Cortex of kidney (tissue), 1 donor: ENCODE data around the gene PRDM16.

Experiments
- DNase-seq: peaks from one replicate; lab custom pipeline; 2025; lab: John Stamatoyannopoulos, UW

PRDM16 gene

GRCh38 chr1:3475839-3476573, 407.0 kb downstream of the PRDM16 start:
- DNase-seq = no peak

DNA sequence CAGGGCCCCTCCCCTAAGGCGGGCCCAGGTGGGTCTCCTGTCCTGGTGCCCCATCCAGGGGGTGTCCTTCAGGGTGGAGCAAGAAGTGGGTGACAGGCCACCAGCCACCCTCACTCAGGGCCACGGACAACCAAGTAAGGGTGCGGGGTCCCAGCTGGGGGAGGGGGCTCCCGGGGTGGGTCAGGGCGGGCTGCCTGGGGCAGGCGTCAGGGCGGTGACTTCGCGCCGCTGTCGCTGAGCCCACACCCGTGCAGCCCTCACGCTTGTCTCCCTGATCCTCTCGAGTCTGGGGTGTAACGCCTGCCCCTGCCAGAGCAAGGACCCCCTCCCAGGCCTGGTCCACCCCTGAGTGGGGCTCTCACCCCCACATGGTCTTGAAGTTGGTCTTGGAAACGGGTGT, 407.7 kb downstream of the PRDM16 start:
- no peak for DNase-seq

- no peak for DNase-seq
Observed at GRCh38 chr1:3477241-3477995, 408.4 kb downstream of the PRDM16 start.

GRCh38 chr1:3478187-3478586, 409.2 kb downstream of the PRDM16 start:
- no peak for DNase-seq

DNA sequence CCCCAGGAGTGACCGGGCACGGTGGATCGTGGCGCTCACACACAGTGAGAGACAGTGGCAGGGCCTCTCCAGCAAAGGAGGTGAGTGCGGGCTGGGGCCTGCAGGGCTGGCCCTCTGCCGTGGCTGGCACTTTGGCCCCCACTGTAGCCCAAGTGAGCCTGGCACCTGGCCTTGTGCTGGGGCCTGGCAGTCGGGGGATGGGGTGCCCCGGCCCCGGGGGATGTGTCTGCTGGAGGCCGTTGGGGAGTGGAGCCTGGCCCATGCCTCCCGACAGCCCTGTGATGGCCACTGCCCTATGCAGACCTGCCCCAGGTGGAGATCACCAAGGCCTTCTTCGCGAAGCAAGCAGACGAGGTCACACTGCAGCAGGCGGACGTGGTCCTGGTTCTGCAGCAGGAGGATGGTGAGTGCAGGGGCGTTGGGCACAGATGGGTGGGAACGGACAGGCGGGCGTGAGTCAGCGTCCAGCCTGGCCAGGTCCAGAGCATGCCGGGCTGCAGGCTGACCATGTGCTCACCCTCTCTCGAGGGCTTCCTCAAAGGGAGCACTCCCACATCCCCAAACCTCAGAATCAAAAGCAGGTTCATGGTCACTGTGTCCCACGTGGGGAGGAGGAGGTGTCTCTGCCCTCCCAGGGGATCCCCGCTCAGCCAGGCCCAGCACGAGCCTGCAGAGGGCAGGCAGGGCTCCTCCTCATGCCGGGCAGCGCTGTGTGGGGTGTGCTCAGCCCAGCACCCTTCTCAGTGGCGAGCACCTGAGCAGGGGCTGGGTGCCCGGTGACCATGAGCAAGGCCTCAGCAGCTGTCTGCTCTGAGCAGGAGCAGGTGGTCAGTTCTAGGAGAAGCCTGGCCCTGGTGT, 410.7 kb downstream of the PRDM16 start:
- no peak for DNase-seq

DNA sequence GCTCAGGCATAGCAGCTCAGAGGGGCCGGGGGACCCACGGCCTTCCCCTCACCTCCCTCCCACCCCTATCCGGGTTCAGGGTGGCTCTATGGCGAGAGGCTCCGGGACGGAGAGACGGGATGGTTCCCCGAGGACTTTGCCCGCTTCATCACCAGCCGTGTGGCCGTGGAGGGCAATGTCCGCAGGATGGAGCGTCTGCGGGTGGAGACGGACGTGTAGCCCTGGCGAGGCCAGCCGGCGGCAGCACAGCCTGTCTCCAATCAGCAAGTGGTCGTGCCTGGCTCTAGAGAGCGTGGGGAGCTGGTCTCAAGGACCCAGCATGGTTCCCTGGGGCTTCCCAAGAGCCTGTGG, 411.3 kb downstream of the PRDM16 start:
- DNase-seq = no peak

- DNase-seq = no peak
Observed at GRCh38 chr1:3481046-3481445, 412.0 kb downstream of the PRDM16 start.

GRCh38 chr1:3481836-3482375, 412.9 kb downstream of the PRDM16 start:
- no peak for DNase-seq

DNA sequence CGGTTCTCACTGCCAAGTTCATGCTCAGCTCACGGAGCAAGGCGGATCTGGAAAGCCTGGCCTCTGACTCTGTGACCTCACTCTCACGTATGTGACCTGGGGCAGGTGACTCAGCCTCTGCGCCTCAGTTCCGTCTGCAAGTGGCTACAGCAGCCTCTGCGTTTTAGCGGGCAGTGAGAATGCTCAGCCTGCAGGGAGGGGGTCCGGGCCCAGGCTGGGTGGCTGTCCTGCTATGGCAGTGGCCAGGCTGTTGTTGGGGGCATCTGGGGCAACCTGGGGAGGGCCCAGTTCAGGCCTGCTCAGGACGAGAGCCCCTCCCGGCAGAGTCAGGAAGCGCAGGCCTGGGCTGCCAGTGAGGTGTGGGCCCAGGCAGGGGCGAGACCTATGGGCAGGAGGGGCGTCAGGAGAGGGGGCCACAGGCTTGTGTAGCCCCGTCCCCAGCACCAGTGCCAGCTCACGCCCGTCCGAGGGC, 413.4 kb downstream of the PRDM16 start:
- no peak for DNase-seq

DNA sequence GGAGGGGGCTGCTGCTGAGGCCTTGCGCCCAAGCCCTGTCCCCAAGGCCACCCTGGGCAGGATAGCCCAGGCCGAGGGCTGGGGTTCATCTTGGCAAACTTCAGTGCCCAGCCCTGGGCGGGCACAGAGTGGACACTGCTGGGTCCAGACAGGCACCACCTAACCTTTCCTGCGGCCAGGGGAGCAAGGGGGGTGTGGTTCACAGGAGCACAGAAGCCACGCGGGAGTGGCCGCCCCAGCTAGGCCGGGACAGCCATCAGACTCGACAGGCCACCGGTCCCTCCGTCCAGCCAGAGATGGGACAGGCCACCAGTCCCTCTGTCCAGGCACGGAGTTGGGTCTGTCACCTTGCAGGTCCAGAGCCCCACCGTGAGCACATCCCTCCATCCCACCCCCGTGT, 414.4 kb downstream of the PRDM16 start:
- DNase-seq = no peak

- DNase-seq = no peak
Observed at GRCh38 chr1:3483801-3484444, 414.9 kb downstream of the PRDM16 start.

DNA sequence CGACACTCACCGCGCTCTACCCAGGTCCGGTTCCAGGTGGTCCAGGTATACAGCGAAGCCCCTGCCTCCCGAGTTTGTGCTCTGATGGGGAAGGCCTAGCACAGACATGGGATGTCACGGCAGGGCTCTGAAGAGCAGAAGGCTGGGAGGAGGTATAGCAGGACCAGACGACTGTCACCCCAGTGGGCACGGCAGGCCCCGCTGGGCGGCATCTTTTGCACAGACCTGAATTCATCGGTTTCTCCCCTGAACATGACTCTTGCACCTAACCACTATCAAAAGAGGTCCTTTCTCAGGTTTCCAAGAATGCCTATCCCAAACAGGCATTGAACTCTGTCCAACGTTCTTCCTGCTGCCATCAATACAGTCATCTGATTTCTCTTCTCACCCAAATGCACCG, 416.0 kb downstream of the PRDM16 start:
- no peak for DNase-seq
